HFFc6 (cell line): ENCODE results near the gene ZNF365. TPM values are rescaled to one million over a fixed set of nuclear protein-coding genes. Genes with fewer than 3 reads are reported as not detected.

Experiments
- DNase-seq: peaks from one replicate; pipeline ENCODE4 v3.0.0-alpha.2; 2018
- H3K27ac Mint-ChIP-seq: 2 replicates; pipeline ENCODE4 v1.8.0; 2020; ENCODE audit warnings: mild to moderate bottlenecking, mixed read lengths
- H3K27me3 Mint-ChIP-seq: 2 replicates; pipeline ENCODE4 v1.8.0; 2021; ENCODE audit warnings: mild to moderate bottlenecking, moderate library complexity, mixed read lengths; ENCODE audit not compliant: insufficient read depth
- H3K36me3 Mint-ChIP-seq: 2 replicates; pipeline ENCODE4 v1.8.0; 2021; ENCODE audit warnings: low read depth, mixed read lengths
- H3K4me1 Mint-ChIP-seq: 2 replicates; pipeline ENCODE4 v1.8.0; 2020; ENCODE audit warnings: low read depth, mixed read lengths
- H3K4me3 Mint-ChIP-seq: 2 replicates; pipeline ENCODE4 v1.8.0; 2020; ENCODE audit warnings: mild to moderate bottlenecking, moderate library complexity, mixed read lengths
- H3K9me3 Mint-ChIP-seq: 2 replicates; pipeline ENCODE4 v1.8.0; 2020; ENCODE audit warnings: mild to moderate bottlenecking, mixed read lengths
- CTCF ChIP-seq: fragments of 200-600 bp; sonication (generic); IDR thresholded peaks from 2 replicates; pipeline ENCODE4 v1.5.0; 2021; ENCODE audit warnings: antibody characterized with exemption, mild to moderate bottlenecking
- total RNA-seq, 6 experiments: library from RNA; stranded (reverse); fragmentation: NEBNext Ultra II Directional; extraction: Animal tissue kit (Norgen Biotek cat#: 25700); gene quantifications; 2 replicates in 1 of 6; 3 replicates in 5 of 6; pipeline ENCODE4 v1.2.3, GENCODE V29; 2021

The ZNF365 gene
- total RNA-seq, 6 experiments from 2014 or later = 10.2 to 14.7 (median 11.3) TPM

GRCh38 chr10:62384447-62385081 is 10.4 kb downstream of the ZNF365 start:
- no peak for DNase-seq
- H3K27me3 Mint-ChIP-seq = no peaks in the 10 kb centered on the region
- H3K4me1 Mint-ChIP-seq = peaks cover 97% of the 10 kb centered on the region
- peaks cover 28% of the 10 kb centered on the region for H3K36me3 Mint-ChIP-seq
- H3K4me3 Mint-ChIP-seq = peak overlapping the region; percentile 84
- H3K27ac Mint-ChIP-seq = peak overlapping the region; percentile 90
- no peak for TF ChIP-seq CTCF
- no peaks in the 10 kb centered on the region for H3K9me3 Mint-ChIP-seq

- Mint-ChIP-seq H3K36me3 (peaks cover 41% of the 10 kb centered on the region), H3K27me3 (no peaks in the 10 kb centered on the region), H3K4me1 (peaks cover 97% of the 10 kb centered on the region), H3K27ac (peak overlapping the region; percentile 80), H3K9me3 (no peaks in the 10 kb centered on the region), H3K4me3 (peak overlapping the region; percentile 75)
- DNase-seq = peak; percentile 28
- TF ChIP-seq CTCF = no peak
Observed at GRCh38 chr10:62386356-62387320, 12.5 kb downstream of the ZNF365 start.

GRCh38 chr10:62388328-62388727 is 14.2 kb downstream of the ZNF365 start:
- TF ChIP-seq CTCF = no peak
- peaks cover 87% of the 10 kb centered on the region for H3K4me1 Mint-ChIP-seq
- no peak overlapping the region for H3K27ac Mint-ChIP-seq
- H3K27me3 Mint-ChIP-seq = peaks cover 1% of the 10 kb centered on the region; the same call in 1 of the 2 replicates
- no peaks in the 10 kb centered on the region for H3K9me3 Mint-ChIP-seq
- DNase-seq = no peak
- H3K36me3 Mint-ChIP-seq = peaks cover 40% of the 10 kb centered on the region
- H3K4me3 Mint-ChIP-seq = no peak overlapping the region

- DNase-seq = peak; percentile 33
- H3K9me3 Mint-ChIP-seq = no peaks in the 10 kb centered on the region
- peaks cover 40% of the 10 kb centered on the region for H3K36me3 Mint-ChIP-seq
Observed at GRCh38 chr10:62390497-62391176, 16.5 kb downstream of the ZNF365 start.

More at GRCh38 chr10:62390497-62391176, 16.5 kb downstream of the ZNF365 start:
- TF ChIP-seq CTCF = no peak
- Mint-ChIP-seq H3K4me1 (peaks cover 64% of the 10 kb centered on the region), H3K27me3 (peaks cover 1% of the 10 kb centered on the region; the same call in 1 of the 2 replicates), H3K27ac (no peak overlapping the region), H3K4me3 (no peak overlapping the region)
